Measurements from ENCODE around the gene AFF3. TPM values are rescaled to one million over a fixed set of nuclear protein-coding genes. Genes with fewer than 3 reads are reported as not detected.

AFF3 gene
- total RNA-seq, 2 experiments from 2014 or later, result 0.09 to 0.55 TPM

DNA sequence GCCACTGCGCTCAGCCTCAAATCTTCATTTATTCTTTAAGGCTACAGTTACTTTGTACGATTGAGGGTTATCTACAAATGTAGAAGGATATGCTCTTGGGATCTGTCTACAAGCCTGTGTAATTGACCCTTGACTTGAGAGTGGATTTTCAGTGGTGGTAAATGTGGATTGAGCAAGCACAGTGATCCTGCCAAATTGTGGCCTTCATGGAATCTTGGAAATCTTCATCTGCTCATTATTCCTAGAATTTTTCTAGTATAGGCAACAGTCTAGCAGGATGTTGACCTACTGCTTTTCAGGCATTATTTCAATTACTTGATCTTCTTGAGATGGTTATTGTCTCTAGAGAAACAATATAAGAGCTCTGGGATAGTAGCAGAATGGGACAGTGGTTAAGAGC lies 426.4 kb downstream of the AFF3 start:
- Mint-ChIP-seq H3K4me3 (no peak overlapping the region), H3K27ac (no peak overlapping the region), H3K27me3 (no peaks in the 10 kb centered on the region), H3K36me3 (no peaks in the 10 kb centered on the region), H3K9me3 (ENCODE audit: low read depth) (no peaks in the 10 kb centered on the region), H3K4me1 (no peaks in the 10 kb centered on the region)
- CTCF ChIA-PET, result interaction anchor here (0.7 kb wide), 1 partner anchor 32 kb away, joined by 3 read pairs; no protein-coding TSS in a partner anchor
- no peak for DNase-seq
- ATAC-seq, result no peak

DNA sequence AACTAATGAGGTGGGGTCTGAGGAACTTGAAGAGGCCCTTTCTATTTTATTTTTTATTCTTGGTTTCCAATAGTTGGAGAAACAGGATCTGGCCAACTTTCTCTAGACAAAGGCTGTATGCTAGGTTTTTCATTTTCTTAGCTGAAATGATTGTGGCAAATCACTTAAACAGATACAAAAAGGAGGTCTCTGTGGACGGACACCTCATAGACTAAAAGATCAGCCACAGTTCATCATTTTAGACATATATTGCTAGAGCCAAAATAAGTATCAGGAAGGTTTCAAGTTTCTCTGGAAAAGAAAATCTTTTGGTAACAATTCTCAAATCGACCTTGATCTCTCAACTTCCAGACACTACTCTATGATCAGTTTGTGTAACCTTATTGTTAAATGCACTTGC lies 428.0 kb downstream of the AFF3 start:
- ATAC-seq (no peak), DNase-seq (no peak)
- H3K4me1 Mint-ChIP-seq, result no peaks in the 10 kb centered on the region
- H3K36me3 Mint-ChIP-seq, result no peaks in the 10 kb centered on the region
- CTCF ChIA-PET, result no interaction called here
- no peaks in the 10 kb centered on the region for H3K27me3 Mint-ChIP-seq
- H3K9me3 Mint-ChIP-seq (ENCODE audit: low read depth), result no peaks in the 10 kb centered on the region
- H3K4me3 Mint-ChIP-seq, result no peak overlapping the region
- no peak overlapping the region for H3K27ac Mint-ChIP-seq

DNA sequence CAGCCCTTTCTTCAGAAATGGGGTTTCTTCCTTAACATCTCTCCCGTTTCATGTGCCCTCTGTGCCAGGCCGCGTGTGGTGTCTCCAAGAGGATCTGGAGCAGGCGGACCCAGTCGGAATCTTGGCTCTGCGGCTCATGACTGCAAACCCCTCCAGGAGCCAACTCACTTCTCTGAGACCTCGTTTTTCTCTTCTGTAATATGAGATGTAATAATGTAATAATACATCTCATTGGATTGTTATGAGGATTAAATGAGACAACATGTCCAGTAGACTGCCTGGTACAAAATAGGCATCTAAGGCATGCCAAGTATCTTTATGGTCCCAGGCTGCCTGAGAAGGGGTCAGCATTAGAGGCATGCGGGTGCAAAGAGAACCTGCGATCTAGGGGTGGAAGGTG lies 431.2 kb downstream of the AFF3 start:
- no peak for ATAC-seq
- H3K27me3 Mint-ChIP-seq, result no peaks in the 10 kb centered on the region
- no peak overlapping the region for H3K27ac Mint-ChIP-seq
- H3K4me3 Mint-ChIP-seq, result no peak overlapping the region
- DNase-seq, result no peak
- H3K36me3 Mint-ChIP-seq, result no peaks in the 10 kb centered on the region
- CTCF ChIA-PET, result no interaction called here
- H3K9me3 Mint-ChIP-seq (ENCODE audit: low read depth), result no peaks in the 10 kb centered on the region
- H3K4me1 Mint-ChIP-seq, result no peaks in the 10 kb centered on the region

DNA sequence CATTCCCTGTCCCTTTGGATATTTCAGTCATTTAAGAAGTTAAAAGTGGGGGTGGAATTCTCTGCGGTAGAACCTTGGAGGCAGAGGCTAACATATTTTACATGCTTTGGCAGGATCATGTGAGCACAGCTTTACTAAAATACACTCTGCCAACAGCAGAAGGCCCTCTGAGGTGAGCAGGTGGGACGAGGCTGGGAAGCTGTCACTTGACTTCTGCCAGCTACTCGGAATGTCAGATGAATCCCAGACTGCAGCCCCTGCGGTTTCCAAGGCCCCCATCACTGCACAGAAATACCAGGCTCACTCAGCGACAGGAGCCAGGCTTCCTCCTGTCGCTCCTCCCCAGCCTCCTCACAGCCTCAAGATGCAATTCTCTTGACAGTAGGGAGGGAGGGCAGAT lies 431.7 kb downstream of the AFF3 start:
- ATAC-seq (no peak), DNase-seq (no peak)
- Mint-ChIP-seq H3K4me3 (no peak overlapping the region), H3K4me1 (no peaks in the 10 kb centered on the region), H3K36me3 (no peaks in the 10 kb centered on the region), H3K27me3 (no peaks in the 10 kb centered on the region), H3K27ac (no peak overlapping the region), H3K9me3 (ENCODE audit: low read depth) (no peaks in the 10 kb centered on the region)
- CTCF ChIA-PET, result no interaction called here

DNA sequence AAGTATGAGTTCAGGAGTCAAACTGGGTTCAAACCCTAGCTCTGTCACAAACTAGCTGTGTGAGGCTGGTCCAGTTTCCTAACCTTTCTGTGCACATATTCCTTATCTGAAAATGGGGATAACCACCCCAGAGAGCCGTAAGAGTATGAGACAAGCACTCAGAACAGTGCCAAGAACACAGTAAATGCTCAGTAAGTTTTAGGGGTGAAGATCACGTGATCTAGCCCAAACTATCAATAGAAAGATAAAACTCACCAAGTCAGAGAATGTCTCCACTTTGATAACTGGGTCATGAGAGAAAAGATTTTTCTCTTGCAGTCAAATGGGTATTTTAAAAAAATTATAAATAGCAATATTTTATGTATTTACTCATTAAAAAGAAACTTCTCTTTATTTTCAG lies 433.2 kb downstream of the AFF3 start:
- H3K27me3 Mint-ChIP-seq, result peaks cover 3% of the 10 kb centered on the region
- H3K4me1 Mint-ChIP-seq, result no peaks in the 10 kb centered on the region
- H3K36me3 Mint-ChIP-seq, result no peaks in the 10 kb centered on the region
- CTCF ChIA-PET, result no interaction called here
- H3K27ac Mint-ChIP-seq, result no peak overlapping the region
- no peak overlapping the region for H3K4me3 Mint-ChIP-seq
- DNase-seq (no peak), ATAC-seq (no peak)
- no peaks in the 10 kb centered on the region for H3K9me3 Mint-ChIP-seq (ENCODE audit: low read depth)

DNA sequence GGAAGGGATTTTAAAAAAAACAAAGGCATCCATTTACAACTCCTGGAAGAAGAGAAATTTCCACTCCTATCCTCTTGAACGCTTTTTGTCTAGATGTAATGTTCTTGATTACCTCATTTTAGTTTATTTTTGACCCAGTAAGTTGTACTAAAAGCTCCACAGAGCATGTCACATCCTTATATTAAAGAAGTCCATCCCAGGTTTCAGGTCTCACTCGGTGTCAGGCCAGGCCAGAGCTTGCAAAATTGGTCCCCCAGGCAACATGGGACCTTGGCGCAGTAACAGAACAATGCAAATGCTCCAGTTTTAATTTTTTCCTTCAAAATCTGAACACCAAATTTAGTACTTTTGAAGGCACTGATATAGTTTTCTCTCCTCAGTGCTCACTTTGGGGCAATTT lies 434.2 kb downstream of the AFF3 start:
- Mint-ChIP-seq H3K36me3 (no peaks in the 10 kb centered on the region), H3K27ac (no peak overlapping the region), H3K4me3 (no peak overlapping the region), H3K27me3 (peaks cover 6% of the 10 kb centered on the region), H3K9me3 (ENCODE audit: low read depth) (no peaks in the 10 kb centered on the region), H3K4me1 (no peaks in the 10 kb centered on the region)
- DNase-seq (no peak), ATAC-seq (no peak)
- CTCF ChIA-PET, result no interaction called here

DNA sequence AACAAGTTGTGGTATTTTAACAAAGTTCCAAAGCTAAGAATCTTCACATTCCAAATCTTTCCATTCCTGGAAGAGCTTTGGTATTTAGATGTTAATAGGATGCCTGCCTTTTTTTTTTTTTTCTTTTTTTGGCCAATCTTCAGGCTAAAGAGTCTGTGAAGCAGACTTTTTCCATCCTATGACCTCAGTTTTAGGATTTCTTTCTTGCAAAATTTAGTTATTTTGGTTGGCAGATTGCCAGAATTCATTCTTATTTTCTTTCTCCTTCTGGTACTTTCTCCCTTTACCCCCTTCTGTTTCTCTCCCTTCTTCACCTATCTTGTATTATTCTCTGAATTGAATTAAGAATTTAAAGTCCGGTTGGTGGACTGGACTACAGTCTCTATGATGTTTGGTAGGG lies 434.8 kb downstream of the AFF3 start:
- H3K4me3 Mint-ChIP-seq, result no peak overlapping the region
- no peaks in the 10 kb centered on the region for H3K36me3 Mint-ChIP-seq
- H3K27ac Mint-ChIP-seq, result no peak overlapping the region
- ATAC-seq (no peak), DNase-seq (no peak)
- H3K27me3 Mint-ChIP-seq, result peaks cover 12% of the 10 kb centered on the region
- no peaks in the 10 kb centered on the region for H3K4me1 Mint-ChIP-seq
- H3K9me3 Mint-ChIP-seq (ENCODE audit: low read depth), result no peaks in the 10 kb centered on the region
- CTCF ChIA-PET, result no interaction called here

DNA sequence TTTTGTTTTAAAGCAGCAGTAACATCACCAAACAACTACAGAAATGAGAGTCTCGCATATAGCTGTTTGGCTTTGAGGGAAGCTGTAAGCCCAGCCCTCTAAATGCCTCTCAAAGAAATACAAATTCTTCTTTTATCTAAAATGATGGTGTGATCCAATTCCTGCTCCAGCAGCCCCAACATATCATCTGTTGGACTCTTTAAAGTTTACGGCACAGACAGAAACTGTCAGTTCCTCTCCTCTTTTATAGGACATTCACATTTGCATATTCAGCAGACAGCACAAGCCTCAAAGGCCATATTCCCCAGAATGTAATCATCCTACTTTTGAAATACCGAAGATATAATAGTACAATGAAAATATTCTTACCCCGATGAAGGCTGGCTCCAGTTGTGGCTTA lies 435.7 kb downstream of the AFF3 start:
- Mint-ChIP-seq H3K4me3 (no peak overlapping the region), H3K4me1 (no peaks in the 10 kb centered on the region), H3K27ac (no peak overlapping the region), H3K9me3 (ENCODE audit: low read depth) (no peaks in the 10 kb centered on the region), H3K36me3 (no peaks in the 10 kb centered on the region), H3K27me3 (peaks cover 12% of the 10 kb centered on the region)
- ATAC-seq (no peak), DNase-seq (no peak)
- CTCF ChIA-PET, result no interaction called here

DNA sequence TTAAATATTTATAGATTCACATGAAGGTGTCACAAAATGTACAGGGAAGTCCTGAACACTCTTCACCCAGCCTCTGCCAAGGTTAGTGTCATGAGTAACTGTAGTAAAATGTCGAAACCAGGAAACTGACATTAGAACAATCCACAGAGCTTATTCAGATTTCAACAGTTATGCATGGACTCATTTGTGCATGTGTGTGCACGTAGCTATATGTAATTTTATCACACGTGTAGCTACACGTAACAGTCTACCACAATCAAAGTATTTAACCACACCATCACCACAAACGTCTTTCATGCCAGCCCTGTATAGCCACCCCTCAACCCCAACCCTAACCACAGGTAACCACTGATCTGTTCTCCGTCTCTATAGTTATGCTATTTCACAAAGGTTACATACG lies 440.9 kb downstream of the AFF3 start:
- Mint-ChIP-seq H3K27me3 (peaks cover 15% of the 10 kb centered on the region), H3K4me3 (no peak overlapping the region), H3K27ac (no peak overlapping the region), H3K36me3 (no peaks in the 10 kb centered on the region), H3K4me1 (no peaks in the 10 kb centered on the region), H3K9me3 (ENCODE audit: low read depth) (no peaks in the 10 kb centered on the region)
- ATAC-seq (no peak), DNase-seq (no peak)
- CTCF ChIA-PET, result interaction anchor here (2.0 kb wide), 1 partner anchor 9 kb away, joined by 4 read pairs; no protein-coding TSS in a partner anchor

DNA sequence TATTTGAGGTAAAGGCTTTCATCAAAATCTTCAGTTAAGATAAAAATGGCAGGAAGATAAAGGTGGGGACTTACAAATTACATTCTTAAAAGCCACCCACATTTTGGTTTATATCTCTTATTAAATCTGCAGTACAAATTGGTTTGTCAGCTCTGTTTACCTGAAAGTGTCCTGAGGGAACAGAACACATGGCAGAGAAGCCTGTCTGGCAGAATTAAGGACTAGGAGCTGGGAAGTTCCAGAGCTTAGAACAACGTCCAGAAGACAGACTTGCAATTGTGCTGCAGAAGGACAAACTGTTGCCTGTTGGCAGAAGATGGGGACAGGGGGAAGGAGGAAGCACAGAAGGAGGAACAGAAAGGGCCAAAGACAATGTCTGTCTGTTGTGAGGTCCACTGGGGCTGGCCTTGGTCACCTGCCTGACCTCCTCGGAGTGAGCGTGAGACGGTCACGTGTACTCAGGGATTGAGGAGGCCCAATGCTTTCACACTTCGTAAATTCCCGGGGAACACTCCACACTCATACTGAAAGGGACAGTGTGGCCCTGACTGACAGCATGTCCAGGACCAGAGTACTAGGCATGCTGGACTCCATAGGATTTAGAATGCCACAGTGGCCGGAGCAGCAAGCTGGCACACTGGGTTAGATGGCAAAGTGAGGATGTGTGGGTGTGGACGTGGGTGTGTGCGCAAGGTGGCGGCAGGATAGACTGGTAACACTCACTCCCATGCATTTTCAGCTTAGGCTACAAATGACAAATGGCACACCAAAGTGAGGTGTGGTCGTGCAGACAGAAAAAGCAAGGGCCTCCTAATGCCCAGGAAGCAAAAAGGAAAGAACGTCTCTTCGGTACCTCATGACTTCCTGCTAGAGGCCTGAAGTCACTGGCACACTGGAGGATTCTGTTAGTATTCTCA lies 441.6 kb downstream of the AFF3 start:
- CTCF ChIA-PET, result interaction anchor here (2.0 kb wide), 1 partner anchor 8 kb away, joined by 4 read pairs; no protein-coding TSS in a partner anchor
- no peaks in the 10 kb centered on the region for H3K36me3 Mint-ChIP-seq
- peaks cover 15% of the 10 kb centered on the region for H3K27me3 Mint-ChIP-seq
- DNase-seq (no peak), ATAC-seq (no peak)
- no peaks in the 10 kb centered on the region for H3K4me1 Mint-ChIP-seq
- no peak overlapping the region for H3K4me3 Mint-ChIP-seq
- H3K9me3 Mint-ChIP-seq (ENCODE audit: low read depth), result no peaks in the 10 kb centered on the region
- no peak overlapping the region for H3K27ac Mint-ChIP-seq

DNA sequence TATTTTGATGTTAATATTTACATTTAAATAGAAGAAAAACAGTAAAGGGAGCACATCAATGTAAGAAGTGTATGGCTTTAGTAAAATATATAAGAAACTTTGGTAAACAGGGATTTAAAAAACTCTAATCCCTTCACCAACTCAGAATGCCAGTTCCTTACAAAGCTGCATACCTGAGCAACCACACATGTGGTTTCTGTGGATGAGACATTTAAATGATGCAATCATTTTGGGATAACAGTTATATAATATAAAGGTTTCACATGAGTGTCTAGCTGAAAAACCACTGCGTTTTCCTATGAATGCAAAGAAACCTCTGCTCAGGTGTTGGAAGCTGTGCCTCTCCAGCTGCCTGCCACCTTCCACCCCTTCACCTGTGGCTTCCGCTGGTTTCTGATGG lies 443.5 kb downstream of the AFF3 start:
- no peak for ATAC-seq
- Mint-ChIP-seq H3K27ac (no peak overlapping the region), H3K4me3 (no peak overlapping the region), H3K36me3 (no peaks in the 10 kb centered on the region), H3K27me3 (peaks cover 12% of the 10 kb centered on the region), H3K9me3 (ENCODE audit: low read depth) (no peaks in the 10 kb centered on the region), H3K4me1 (no peaks in the 10 kb centered on the region)
- DNase-seq, result no peak
- CTCF ChIA-PET, result no interaction called here

DNA sequence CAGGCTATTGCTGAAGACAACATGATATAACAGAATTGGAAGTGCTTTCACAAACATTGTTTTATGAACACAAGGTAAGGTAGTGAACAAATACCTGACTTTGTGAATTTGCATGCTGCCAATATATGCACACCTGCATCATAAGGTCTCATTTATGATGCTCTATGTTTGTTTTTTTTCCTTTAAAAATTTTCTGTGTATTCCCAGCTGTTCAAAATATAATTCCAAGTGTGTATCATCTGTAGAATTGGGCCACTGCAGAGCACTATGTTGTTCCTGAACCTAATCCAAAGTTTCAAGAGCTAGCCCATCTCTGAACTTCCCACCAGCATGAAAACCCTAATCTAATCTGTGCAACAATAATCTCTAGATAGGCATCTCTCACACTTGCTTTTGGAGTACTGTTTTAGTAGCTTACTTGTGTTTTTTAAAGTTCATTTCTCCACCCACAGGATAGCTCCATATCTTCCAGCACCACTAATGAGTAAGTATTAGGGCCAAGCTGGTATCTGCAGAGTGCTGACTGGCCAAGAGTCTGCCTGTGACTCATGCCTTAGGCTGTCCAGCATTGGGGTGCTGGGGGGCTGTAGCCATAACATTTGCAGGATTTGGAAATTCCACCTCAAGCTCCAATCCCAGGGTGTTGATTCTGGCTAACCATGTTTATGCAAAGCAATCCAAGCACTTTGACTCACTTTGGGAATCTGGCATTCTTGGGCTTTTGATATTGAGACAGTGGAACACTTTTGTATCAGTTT lies 444.4 kb downstream of the AFF3 start:
- DNase-seq (no peak), ATAC-seq (no peak)
- Mint-ChIP-seq H3K4me1 (no peaks in the 10 kb centered on the region), H3K27ac (no peak overlapping the region), H3K4me3 (no peak overlapping the region), H3K27me3 (peaks cover 7% of the 10 kb centered on the region), H3K36me3 (no peaks in the 10 kb centered on the region), H3K9me3 (ENCODE audit: low read depth) (no peaks in the 10 kb centered on the region)
- CTCF ChIA-PET, result no interaction called here

DNA sequence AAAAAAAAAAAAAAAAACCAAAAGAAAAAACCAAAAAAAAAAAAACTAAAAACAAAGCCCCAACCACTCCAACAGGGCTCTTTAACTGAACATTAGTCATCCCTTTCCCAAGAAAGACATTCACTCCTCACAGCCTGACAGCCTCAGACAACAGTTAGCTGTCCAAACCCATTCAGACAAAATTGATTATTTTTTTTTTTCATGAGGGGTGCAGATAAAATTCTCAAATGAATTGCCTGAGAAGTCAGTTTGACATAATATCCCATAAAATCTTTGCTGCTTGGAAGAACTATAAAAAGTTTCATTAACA lies 446.5 kb downstream of the AFF3 start:
- DNase-seq (no peak), ATAC-seq (no peak)
- Mint-ChIP-seq H3K4me3 (no peak overlapping the region), H3K27ac (no peak overlapping the region), H3K36me3 (no peaks in the 10 kb centered on the region), H3K27me3 (peaks cover 3% of the 10 kb centered on the region), H3K9me3 (ENCODE audit: low read depth) (no peaks in the 10 kb centered on the region), H3K4me1 (no peaks in the 10 kb centered on the region)
- CTCF ChIA-PET, result no interaction called here
